Measurements from ENCODE around the gene GUCY1A2. TPM values are rescaled to one million over a fixed set of nuclear protein-coding genes. Genes with fewer than 3 reads are reported as not detected.
A peak's percentile ranks its signal among the peaks of the same experiment; 100 is the strongest.

The GUCY1A2 gene
- total RNA-seq, 1 experiment from 2014 or later, result 0.34 TPM

DNA sequence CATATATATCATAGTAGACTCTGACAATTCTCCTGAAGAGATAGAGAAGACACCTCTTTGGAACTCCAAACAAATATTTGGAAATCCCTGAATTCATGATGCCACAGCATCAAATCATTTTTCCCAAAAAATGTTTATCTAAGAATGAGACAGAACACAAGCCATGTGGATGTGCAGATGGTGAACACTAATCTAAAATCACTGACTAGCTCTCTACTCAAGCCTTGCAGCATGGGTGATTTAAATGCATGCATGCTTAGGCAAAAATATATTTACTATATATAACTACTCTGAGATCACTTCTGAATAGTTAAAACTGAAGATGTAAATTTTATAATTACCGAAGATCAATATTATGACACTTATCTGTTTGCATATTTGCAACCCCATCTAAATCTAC is 289.9 kb downstream of the GUCY1A2 start:
- in situ Hi-C loops (cut with HindIII; ENCODE audit: low pct_unique_long_range_greater_than_20kb, low sequenced_read_pairs), result no loop called here

DNA sequence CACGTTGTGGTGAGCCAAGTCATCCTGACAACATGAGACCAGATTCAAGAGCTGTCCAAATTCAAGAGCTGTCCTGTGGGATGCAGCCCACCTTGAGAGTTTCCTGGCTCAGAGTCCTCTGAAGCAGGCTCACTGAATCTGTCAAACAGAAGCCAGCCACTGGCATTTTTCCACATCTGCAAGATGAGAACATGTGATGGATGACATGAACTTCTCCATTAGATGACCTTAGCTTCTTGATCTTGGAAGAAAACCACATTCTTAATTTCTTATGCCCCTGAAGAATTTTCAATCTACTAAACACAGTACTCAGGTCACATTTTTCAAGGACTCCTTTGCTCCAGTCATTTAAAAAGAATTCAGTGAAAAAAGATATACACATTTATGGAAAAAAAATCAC is 291.0 kb downstream of the GUCY1A2 start:
- in situ Hi-C loops (cut with HindIII; ENCODE audit: low pct_unique_long_range_greater_than_20kb, low sequenced_read_pairs), result no loop called here
- no peak for DNase-seq (ENCODE audit: low read depth, low spot score)

More for the DNA sequence above, 289.9 kb downstream of the GUCY1A2 start:
- DNase-seq (ENCODE audit: low read depth, low spot score), result no peak

DNA sequence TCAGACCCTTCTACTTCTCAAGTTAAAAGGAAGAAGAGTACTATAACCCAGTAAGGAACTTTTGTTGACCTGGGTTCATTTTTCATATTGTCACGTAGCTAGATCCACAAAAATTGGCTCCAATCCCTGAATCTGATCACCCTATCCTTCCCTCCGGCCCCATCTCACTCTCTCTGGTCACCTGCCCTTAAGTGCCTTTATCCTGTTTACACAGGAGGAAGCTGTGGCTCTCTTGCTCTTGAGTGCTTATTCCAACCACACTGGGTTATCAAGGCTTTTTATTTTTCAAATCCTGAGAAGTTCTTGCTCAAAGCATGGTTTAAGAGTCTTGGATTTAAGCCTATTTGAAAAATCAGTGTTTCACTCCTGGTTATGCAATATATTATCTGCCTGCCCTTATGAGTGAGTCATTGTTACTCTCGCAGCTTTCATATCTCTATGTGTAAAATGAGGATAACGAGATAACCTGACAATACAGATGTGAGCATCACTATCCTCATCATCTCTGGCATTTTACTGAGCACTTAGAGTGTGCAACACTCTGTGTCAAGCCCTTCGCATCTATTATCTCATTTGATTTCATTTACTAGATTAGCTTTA is 293.9 kb downstream of the GUCY1A2 start:
- in situ Hi-C loops (cut with HindIII; ENCODE audit: low pct_unique_long_range_greater_than_20kb, low sequenced_read_pairs), result no loop called here
- no peak for DNase-seq (ENCODE audit: low read depth, low spot score)

DNA sequence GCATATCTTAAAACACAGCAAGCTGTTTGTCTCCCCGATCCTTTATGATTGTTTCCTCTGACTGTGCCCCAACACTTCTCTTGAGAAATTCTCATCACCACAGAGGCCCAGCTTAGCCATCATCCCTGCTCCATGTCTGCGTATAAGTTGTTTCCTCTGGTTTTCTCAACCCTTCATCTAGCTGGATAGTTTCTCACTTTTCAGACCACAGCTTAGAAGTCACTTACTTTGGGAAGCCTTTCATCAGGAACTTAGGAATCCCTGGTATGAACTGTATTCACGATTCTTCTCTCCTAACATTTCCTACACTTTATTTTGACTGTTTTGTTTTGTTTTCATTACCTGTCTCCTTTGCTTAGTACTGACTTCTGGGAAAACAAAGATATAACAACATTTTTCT is 295.2 kb downstream of the GUCY1A2 start:
- DNase-seq (ENCODE audit: low read depth, low spot score), result no peak
- in situ Hi-C loops (cut with HindIII; ENCODE audit: low pct_unique_long_range_greater_than_20kb, low sequenced_read_pairs), result no loop called here

DNA sequence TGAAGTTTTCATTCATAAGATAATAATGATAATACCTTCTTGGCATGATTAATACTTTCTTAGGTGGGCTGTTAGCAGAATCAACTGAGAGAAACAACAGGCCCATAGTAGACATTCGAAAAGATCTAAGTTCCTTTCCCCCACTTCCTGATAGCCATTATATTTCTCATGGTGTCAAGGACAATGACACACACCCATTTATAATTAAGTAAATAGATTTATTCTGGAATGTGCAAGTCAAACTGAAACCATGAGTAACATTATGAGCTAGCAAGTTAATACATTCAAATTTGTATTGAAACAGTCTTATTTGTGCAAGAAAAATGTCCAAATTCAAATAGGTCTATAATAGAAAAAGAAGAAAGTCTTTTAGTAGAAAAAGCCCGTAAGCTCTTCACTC is 301.1 kb downstream of the GUCY1A2 start:
- in situ Hi-C loops (cut with HindIII; ENCODE audit: low pct_unique_long_range_greater_than_20kb, low sequenced_read_pairs), result no loop called here
- no peak for DNase-seq (ENCODE audit: low read depth, low spot score)

DNA sequence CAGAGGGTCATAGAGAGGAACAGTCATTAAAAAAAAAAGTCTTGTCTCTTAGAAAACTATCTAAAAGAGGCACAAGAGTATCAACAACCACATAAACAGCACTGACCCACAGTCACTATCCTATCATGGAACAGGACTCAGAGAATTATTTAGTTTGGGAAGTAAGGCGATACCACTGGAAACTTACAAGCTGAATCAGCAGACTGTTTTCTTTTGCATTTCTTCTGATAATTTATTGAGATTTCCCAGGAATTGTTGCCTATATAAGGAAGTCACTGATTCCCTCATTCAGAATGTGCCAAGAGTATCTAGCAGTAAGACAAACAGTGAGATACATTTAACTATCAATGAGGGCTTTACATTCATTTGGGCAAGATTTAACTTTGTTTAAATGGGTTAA is 304.1 kb downstream of the GUCY1A2 start:
- in situ Hi-C loops (cut with HindIII; ENCODE audit: low pct_unique_long_range_greater_than_20kb, low sequenced_read_pairs), result no loop called here
- no peak for DNase-seq (ENCODE audit: low read depth, low spot score)

DNA sequence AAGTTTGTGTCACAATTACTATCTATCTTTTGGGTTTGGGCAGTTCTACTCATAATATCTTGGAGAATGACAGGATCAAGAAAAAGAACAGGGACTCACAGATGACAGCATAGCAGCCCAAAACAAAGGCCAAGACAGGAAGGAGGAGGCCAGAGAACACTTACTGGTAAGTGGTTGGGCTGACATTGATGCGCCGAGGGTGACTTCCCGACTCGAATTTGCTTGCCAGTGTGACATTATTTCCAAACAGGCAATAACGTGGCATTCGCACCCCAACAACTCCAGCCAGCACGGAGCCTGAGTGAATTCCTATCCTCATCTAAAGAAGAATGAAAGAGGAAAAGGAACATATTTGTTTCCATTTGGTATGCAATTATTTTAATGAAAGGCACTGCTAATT is 309.9 kb downstream of the GUCY1A2 start:
- no peak for DNase-seq (ENCODE audit: low read depth, low spot score)
- in situ Hi-C loops (cut with HindIII; ENCODE audit: low pct_unique_long_range_greater_than_20kb, low sequenced_read_pairs), result no loop called here

DNA sequence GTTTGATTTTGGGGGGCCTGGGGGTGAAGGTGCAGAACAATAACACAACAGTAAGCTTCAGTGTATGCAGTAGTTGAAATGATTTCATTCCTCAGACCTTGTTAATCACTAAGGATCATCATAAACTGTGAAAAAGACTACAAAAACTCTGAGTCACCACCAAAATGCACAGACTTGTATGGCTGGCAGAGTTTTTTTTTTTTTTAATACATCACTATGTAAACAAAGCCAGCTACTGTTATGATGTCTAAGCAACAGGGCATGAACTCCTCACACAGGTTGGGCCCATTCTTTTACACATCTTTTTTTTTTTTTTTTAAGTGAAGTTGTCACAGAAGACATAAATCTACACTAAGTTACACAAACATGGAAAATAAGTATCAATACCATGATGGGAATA is 311.9 kb downstream of the GUCY1A2 start:
- peak; percentile 0 for DNase-seq (ENCODE audit: low read depth, low spot score)
- in situ Hi-C loops (cut with HindIII; ENCODE audit: low pct_unique_long_range_greater_than_20kb, low sequenced_read_pairs), result no loop called here

DNA sequence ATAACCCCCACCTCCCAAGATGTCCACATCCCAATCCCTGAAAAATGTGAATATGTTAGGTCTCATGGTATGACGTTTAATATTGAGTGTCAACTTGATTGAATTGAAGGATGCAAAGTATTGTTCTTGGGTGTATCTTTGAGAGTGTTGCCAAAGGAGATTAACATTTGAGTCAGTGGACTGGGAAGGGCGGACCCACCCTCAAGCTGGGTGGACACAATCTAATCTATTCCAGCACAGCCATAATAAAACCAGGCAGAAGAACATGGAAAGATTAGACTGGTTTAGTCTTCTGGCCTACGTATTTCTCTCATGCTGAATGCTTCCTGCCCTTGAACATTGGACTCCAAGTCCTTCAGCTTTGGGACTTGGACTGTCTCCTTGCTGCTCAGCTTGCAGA is 315.5 kb downstream of the GUCY1A2 start:
- no peak for DNase-seq (ENCODE audit: low read depth, low spot score)
- in situ Hi-C loops (cut with HindIII; ENCODE audit: low pct_unique_long_range_greater_than_20kb, low sequenced_read_pairs), result no loop called here

DNA sequence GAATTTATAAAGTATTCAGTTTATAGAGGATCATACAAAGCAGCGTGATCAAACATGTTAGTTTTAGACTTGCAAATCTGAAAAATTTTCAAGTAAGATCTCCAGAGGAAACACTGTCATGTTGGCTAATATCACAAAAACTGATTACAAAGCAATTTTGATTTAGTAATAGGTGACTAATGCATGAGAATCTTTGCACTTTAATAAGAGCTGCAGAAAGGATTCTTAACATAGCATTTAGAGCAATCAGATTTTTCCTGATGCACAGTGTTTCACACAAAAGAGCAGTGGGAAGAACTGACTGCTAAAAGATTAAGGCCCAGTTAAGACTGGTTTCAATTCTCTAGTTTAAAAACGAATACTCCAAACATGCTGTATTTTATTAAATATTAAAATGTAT is 321.2 kb downstream of the GUCY1A2 start:
- DNase-seq (ENCODE audit: low read depth, low spot score), result no peak
- in situ Hi-C loops (cut with HindIII; ENCODE audit: low pct_unique_long_range_greater_than_20kb, low sequenced_read_pairs), result no loop called here

DNA sequence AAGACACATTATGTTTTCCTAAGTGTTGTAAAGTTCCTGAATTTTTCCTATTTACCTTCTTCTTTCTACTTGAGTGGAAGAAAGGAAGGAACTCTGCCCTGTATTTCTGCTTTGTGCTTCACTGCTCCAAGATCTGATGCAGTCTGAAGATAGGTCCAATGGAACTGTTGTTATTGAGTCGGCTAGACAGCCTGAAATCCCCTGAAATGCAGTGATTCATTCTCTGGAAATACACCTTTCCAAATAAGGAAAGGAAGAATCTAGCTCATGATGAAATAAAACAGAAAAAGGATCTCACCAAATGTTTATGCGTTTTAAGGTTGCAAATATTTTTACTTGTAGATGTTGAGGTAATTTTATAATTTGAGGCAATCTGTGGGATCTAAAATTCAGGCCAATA is 322.8 kb downstream of the GUCY1A2 start:
- in situ Hi-C loops (cut with HindIII; ENCODE audit: low pct_unique_long_range_greater_than_20kb, low sequenced_read_pairs), result no loop called here

DNA sequence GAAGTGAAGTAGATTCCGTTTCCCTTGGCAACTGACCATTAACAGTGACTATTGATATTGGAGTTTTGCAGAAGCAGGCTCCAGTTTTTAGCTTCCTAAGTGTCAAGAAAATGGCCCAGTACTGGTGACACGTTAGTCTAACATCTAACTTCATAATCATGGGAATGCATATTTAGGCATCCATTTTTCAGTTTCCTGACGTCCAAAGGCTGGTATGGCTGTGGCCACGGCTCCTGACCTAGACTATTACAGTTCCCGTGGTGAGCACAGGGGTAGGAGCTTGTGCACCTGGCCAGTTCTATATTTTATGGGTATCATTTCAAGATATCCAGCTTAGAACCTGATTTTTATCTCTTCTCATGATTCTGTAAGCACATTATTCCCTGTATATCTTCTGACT is 323.8 kb downstream of the GUCY1A2 start:
- in situ Hi-C loops (cut with HindIII; ENCODE audit: low pct_unique_long_range_greater_than_20kb, low sequenced_read_pairs), result no loop called here
- no peak for DNase-seq (ENCODE audit: low read depth, low spot score)

More for the DNA sequence above, 322.8 kb downstream of the GUCY1A2 start:
- no peak for DNase-seq (ENCODE audit: low read depth, low spot score)

DNA sequence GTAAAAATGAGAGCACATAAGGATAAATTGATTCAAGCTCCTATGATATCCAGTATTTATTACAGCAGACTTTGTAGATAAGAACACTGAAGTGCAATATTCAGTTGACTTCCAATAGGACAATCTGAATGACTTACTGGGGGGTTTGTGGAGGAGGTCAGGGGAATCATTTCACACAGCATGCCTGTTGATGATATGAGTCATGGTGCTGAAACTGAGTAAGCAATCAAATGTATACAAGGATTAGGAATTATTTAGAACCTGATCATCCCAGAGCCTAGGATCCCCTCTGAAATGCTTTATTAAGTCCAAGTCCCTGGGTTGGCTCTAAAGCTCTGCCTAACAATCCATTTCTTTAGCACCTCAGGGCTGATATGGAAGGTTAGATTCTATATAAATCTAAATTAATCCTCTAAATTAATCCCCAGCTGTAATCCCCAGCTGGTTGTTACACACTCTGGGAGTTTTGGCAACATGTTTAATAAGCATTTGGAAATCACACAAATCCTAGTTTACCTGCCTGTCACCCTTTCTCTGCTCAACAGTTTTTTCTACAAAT is 326.4 kb downstream of the GUCY1A2 start:
- no peak for DNase-seq (ENCODE audit: low read depth, low spot score)
- in situ Hi-C loops (cut with HindIII; ENCODE audit: low pct_unique_long_range_greater_than_20kb, low sequenced_read_pairs), result no loop called here

DNA sequence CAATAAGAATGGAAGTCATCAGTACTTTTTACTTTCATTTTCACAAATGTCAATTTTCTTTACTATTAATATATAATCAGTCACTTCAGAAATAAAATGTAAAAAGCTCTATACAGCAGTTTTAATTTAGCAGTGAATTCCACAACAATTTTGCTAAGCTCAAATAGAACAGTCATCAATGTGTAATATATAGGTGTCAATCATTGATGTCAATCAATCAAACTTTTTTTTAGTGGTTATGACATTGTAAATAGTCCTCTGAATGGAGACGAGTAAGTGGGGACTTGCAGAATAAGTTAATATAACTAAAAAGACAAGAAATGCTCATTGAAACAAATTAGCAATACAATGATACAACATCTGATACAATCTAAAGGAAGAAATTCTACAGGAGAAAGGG is 327.4 kb downstream of the GUCY1A2 start:
- DNase-seq (ENCODE audit: low read depth, low spot score), result no peak
- in situ Hi-C loops (cut with HindIII; ENCODE audit: low pct_unique_long_range_greater_than_20kb, low sequenced_read_pairs), result no loop called here

DNA sequence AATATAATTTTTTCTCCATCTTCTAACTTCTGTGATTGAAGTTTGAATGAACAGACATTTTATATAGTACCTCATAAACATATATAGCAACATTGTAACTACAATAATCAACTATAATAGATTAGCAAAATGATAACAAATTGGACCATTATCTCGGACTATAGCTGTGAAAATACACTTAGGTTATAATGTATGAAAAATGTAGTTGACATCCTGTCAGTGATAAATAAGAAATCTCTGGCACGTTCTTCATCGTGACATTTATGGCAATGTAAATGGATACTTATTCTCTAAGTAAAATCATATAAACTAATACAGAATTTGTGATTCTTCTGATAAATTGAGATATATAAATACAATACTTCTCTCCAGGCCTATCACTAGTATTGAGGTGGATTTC is 333.3 kb downstream of the GUCY1A2 start:
- no peak for DNase-seq (ENCODE audit: low read depth, low spot score)
- in situ Hi-C loops (cut with HindIII; ENCODE audit: low pct_unique_long_range_greater_than_20kb, low sequenced_read_pairs), result no loop called here

DNA sequence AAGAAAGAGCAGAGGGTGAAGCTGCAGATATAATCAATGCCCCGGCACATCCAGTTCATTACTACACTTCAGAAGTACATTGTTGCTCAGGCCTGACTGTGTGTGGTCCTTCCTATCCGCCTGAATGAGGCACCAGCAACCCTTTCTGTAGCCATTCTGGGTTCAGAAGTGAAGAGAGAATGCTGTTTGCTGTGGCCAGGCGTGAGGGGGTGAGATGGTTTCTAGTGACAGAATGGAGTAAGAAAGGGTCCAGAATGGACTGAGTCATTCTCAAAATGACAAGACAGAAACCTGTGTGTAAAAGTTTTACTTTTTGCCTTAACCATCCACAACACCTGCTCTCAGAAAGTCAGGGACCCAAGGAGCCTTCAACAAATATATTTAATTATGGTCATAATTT is 334.8 kb downstream of the GUCY1A2 start:
- in situ Hi-C loops (cut with HindIII; ENCODE audit: low pct_unique_long_range_greater_than_20kb, low sequenced_read_pairs), result no loop called here
- no peak for DNase-seq (ENCODE audit: low read depth, low spot score)

DNA sequence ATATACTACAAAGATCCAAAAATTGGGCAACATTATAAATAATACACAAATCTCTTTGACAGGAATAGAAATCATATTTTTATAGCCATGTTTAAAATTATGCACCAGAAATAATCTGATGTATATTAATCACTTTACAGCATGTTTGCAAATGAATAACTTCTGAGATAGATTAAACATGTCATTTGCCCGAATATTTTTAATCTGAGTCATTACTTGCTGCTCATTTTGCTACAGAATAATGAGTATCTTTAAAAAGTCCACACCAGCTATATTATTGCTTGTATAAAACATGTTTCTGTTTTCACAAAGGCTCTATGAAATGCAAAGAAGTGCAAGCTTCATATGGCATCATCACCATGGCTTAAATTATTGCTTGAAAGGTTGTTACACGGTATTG is 336.8 kb downstream of the GUCY1A2 start:
- DNase-seq (ENCODE audit: low read depth, low spot score), result no peak
- in situ Hi-C loops (cut with HindIII; ENCODE audit: low pct_unique_long_range_greater_than_20kb, low sequenced_read_pairs), result no loop called here

DNA sequence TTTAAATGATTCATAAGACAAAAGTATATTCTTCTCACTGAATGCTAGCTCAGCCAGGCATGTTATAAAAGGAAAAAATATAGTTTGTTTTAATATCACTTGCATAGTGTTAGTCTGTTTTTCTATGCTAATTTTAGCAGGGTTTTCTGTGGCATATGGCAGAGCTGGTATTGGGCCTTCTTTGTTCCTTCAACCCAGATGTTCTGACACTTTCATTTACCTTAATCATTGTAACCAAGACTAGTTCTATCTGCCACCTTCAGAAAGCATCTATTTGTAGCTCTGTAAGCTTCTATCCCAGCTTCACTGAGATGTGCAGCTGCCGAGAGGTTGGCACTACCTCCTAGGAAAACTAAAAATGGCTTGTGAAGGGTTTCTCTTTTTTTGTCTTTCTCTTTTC is 338.7 kb downstream of the GUCY1A2 start:
- no peak for DNase-seq (ENCODE audit: low read depth, low spot score)
- in situ Hi-C loops (cut with HindIII; ENCODE audit: low pct_unique_long_range_greater_than_20kb, low sequenced_read_pairs), result no loop called here

DNA sequence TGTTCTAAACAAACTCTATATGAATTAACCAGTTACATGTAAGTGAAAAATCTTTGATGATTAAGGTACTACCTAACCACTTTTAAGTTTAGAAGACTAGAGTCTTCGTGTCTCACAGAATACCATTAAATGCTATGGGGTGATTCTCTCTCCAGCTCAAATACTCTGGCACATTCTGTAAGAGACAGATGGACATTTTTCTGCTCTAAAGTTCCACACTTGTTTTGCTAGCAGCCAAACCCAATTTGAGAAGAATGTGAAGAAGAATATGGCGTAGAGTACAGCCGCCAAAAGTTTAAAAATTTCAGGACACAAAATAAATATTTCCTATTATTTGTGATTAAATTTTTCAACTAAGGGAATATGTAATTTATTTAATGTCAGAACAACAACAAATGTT is 339.1 kb downstream of the GUCY1A2 start:
- in situ Hi-C loops (cut with HindIII; ENCODE audit: low pct_unique_long_range_greater_than_20kb, low sequenced_read_pairs), result no loop called here
- no peak for DNase-seq (ENCODE audit: low read depth, low spot score)

DNA sequence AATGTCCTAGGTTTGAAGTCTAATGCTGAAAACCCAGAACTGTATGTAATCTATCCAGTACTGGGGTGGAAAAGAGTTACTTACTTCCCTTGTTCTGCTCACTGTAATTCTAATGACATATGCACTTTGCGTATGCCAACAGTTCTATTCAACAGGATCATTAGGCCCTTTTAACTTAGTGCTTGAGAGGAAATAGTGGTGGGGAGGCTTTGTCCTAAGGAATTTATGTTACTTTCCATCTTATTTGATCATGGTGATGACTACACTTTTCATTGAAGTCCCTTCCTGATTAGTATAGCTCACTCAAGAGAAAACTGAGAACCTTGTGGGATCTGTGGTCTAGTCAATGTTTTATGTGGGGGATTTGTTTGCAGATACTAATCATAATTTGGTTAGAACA is 348.2 kb downstream of the GUCY1A2 start:
- in situ Hi-C loops (cut with HindIII; ENCODE audit: low pct_unique_long_range_greater_than_20kb, low sequenced_read_pairs), result no loop called here
- no peak for DNase-seq (ENCODE audit: low read depth, low spot score)

Data from SK-MEL-5 (cell line).